Measurements from ENCODE around the gene SYNGAP1.
"Not testable (repeated sequence)": the region's sequence is repeated elsewhere in the genome, so short reads cannot be mapped to it uniquely, and the experiment has no call there.

SYNGAP1 gene

GRCh38 chr6:33483678-33484077, 63.8 kb downstream of the SYNGAP1 start:
- no peak for DNase-seq

GRCh38 chr6:33484673-33485262, 64.9 kb downstream of the SYNGAP1 start:
- not testable (repeated sequence) for DNase-seq

- not testable (repeated sequence) for DNase-seq
These were observed 65.8 kb downstream of the SYNGAP1 start for GRCh38 chr6:33485680-33486079.

- no peak for DNase-seq
These were observed 68.5 kb downstream of the SYNGAP1 start for GRCh38 chr6:33488339-33488738.

GRCh38 chr6:33490198-33490597, 70.3 kb downstream of the SYNGAP1 start:
- no peak for DNase-seq

- DNase-seq: no peak
These were observed 70.8 kb downstream of the SYNGAP1 start for GRCh38 chr6:33490621-33491020.

GRCh38 chr6:33492093-33492492, 72.2 kb downstream of the SYNGAP1 start:
- no peak for DNase-seq

- DNase-seq: no peak
These were observed 77.3 kb downstream of the SYNGAP1 start for GRCh38 chr6:33497157-33497556.

GRCh38 chr6:33502486-33502885, 82.6 kb downstream of the SYNGAP1 start:
- DNase-seq: no peak

GRCh38 chr6:33504486-33504885, 84.6 kb downstream of the SYNGAP1 start:
- no peak for DNase-seq
